HFF-Myc (cell line): ENCODE data around the gene TTC17.
"Not testable (repeated sequence)": the region's sequence is repeated elsewhere in the genome, so short reads cannot be mapped to it uniquely, and the experiment has no call there.

Experiments used
- DNase-seq: peaks from one replicate; pipeline ENCODE4 v3.0.0-alpha.2; 2011; ENCODE audit warnings: low read depth; ENCODE audit errors: extremely low read depth
- H3K4me3 ChIP-seq: replicated peaks from 2 replicates; pipeline ENCODE4 v1.5.1; 2011; ENCODE audit warnings: low read depth, mild to moderate bottlenecking, control low read depth, low read length
- TF ChIP-seq, protein P1 (sequence below): IDR thresholded peaks from 2 replicates; pipeline ENCODE4 v1.5.1; 2012; ENCODE audit warnings: mild to moderate bottlenecking, low read depth, low read length, control low read depth; ENCODE audit errors: missing control alignments

TTC17 gene

DNA sequence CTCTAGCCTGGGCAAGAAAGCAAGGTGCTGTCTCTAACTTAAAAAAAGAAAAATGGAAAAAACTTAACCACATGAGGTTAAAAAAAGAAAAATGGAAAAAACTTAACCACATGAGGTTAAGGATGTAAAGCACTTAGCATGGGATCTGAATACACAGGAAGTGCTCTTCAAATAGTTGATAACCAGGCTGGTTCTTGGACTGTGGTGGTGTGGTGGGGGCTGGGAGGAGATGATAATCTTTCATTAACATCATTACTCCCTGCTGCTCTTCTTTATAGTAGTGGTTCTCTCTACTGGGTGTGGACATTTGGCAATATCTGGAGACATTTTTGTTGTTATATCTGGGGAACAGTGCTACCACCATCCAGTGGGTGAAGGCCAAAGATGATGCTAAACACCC lies 88.4 kb downstream of the TTC17 start:
- H3K4me3 ChIP-seq: no peak overlapping the region
- TF ChIP-seq, protein P1, sequence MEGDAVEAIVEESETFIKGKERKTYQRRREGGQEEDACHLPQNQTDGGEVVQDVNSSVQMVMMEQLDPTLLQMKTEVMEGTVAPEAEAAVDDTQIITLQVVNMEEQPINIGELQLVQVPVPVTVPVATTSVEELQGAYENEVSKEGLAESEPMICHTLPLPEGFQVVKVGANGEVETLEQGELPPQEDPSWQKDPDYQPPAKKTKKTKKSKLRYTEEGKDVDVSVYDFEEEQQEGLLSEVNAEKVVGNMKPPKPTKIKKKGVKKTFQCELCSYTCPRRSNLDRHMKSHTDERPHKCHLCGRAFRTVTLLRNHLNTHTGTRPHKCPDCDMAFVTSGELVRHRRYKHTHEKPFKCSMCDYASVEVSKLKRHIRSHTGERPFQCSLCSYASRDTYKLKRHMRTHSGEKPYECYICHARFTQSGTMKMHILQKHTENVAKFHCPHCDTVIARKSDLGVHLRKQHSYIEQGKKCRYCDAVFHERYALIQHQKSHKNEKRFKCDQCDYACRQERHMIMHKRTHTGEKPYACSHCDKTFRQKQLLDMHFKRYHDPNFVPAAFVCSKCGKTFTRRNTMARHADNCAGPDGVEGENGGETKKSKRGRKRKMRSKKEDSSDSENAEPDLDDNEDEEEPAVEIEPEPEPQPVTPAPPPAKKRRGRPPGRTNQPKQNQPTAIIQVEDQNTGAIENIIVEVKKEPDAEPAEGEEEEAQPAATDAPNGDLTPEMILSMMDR: no peak
- DNase-seq: no peak

GRCh38 chr11:43458486-43458885 lies 99.8 kb downstream of the TTC17 start:
- no peak for DNase-seq
- TF ChIP-seq, protein P1: no peak

DNA sequence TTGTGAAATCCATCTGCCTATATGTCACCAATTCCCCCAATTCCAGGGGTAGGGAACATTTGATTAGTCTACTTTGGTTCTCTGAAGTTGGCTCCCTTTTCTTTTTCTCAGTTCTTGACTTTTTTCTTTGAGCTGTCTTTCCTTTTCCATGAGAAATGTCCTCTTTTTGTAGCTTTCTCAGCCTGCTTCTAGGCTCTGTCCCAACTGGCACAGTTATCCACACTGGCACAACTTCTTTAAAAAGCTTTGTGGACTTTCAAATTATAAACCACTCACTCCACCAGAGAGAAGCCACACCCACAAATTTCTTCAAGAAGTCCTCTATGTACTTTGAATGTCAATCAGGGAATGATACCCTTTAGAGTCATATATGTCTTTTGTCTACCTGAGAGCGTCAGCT lies 100.5 kb downstream of the TTC17 start:
- TF ChIP-seq, protein P1: no peak

More at GRCh38 chr11:43458486-43458885, 99.8 kb downstream of the TTC17 start:
- no peak overlapping the region for H3K4me3 ChIP-seq

GRCh38 chr11:43462359-43462758 lies 103.6 kb downstream of the TTC17 start:
- no peak for DNase-seq

More for the DNA sequence above, 100.5 kb downstream of the TTC17 start:
- no peak for DNase-seq
- no peak overlapping the region for H3K4me3 ChIP-seq

GRCh38 chr11:43467958-43468357 lies 109.2 kb downstream of the TTC17 start:
- TF ChIP-seq, protein P1: no peak
- no peak for DNase-seq
- H3K4me3 ChIP-seq: no peak overlapping the region

More at GRCh38 chr11:43462359-43462758, 103.6 kb downstream of the TTC17 start:
- no peak overlapping the region for H3K4me3 ChIP-seq
- TF ChIP-seq, protein P1: no peak

DNA sequence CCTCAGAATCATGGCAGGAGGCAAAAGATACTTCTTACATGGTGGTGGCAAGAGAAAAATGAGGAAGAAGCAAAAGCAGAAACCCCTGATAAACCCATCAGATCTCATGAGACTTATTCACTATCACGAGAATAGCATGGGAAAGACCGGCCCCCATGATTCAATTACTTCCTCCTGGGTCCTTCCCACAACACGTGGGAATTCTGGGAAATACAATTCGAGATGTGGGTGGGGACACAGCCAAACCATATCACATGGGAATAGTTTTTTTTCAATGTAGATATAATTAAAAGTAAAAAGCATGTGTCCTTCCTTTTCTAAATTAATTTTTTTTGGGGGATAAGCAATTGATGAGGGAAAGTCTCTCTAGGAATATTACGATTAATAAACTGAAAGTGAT lies 118.8 kb downstream of the TTC17 start:
- H3K4me3 ChIP-seq, DNase-seq: not testable (repeated sequence)

GRCh38 chr11:43486141-43486540 lies 127.4 kb downstream of the TTC17 start:
- TF ChIP-seq, protein P1: no peak
- no peak overlapping the region for H3K4me3 ChIP-seq
- no peak for DNase-seq
